Measurements from ENCODE around the gene PDLIM5.
"Not testable (repeated sequence)": the region's sequence is repeated elsewhere in the genome, so short reads cannot be mapped to it uniquely, and the experiment has no call there.

PDLIM5 gene

DNA sequence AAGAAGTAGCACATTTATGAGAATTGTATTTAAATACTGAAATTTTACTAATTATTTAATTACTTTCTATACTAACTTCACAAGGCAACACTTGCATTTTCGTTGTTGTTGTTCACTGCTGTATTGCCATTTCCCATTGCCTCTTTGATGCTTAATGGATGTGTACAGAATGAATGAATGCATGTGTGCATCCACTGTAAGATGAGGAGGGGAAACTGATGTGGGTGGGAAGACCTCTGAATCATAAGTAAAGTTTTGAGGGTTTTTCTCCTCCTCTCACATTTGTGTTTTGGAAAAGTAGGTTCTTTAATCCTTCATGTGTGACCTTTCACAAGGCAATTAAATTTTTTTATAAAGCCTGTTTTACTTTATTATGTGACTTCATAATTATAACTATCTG lies 46.8 kb downstream of the PDLIM5 start:
- no peak for DNase-seq

DNA sequence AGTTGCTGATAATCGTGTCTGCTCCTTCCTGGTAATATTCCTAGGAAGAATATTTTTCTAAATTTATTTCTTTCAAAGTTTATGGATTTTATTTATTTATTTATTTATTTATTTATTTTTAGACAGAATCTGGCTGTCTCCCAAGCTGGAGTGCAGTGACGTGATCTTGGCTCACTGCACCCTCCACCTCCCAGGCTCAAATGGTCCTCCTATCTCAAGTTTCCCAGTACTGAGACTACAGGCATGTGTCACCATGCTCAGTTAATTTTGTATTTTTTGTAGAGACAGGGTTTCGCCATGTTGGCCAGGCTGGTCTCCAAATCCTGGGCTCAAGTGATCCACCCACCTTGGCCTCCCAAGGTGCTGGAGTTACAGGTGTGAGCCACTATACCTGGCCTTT lies 48.9 kb downstream of the PDLIM5 start:
- DNase-seq, result no peak

DNA sequence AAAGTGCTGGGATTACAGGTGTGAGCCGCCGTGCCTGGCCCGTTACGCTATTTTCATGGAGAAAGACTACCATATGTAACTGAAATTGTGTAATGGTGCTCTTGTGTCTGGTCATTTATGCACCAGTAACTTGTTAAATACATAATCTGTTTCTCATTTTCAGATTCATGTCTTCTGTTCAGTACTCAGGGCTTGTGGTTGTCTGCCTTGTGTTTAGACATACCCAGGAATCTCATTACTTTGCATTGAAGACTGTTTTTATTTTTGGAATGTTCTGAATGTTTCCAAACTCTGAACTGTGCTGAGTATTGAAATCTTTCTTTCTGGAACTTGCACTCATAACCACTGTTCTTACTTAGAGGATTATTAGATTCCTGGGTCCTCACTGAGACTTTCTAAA lies 52.8 kb downstream of the PDLIM5 start:
- DNase-seq, result no peak

GRCh38 chr4:94506822-94507221 lies 55.1 kb downstream of the PDLIM5 start:
- no peak for DNase-seq

- no peak for DNase-seq
Observed at GRCh38 chr4:94507281-94507680, 55.5 kb downstream of the PDLIM5 start.

GRCh38 chr4:94507708-94508107 lies 56.0 kb downstream of the PDLIM5 start:
- DNase-seq, result no peak

DNA sequence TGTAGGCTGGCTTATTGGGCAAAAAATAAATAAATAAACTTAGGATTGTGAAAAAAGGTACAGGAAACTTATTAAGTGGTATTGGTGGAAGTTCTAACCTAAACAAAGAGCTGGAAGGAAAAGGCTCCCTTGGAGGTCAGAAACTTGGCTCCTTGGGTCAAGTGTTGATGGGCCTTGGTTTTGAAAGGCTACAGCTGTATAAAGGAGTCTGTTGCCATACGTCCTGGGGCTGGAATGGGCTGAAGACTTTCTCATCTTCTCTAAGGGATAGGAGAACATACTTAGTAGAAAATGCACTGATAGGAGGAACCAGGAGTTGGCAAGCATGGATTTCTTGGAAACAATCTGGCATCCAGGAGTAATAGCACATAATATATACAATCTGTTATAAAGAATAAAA lies 56.6 kb downstream of the PDLIM5 start:
- no peak for DNase-seq

DNA sequence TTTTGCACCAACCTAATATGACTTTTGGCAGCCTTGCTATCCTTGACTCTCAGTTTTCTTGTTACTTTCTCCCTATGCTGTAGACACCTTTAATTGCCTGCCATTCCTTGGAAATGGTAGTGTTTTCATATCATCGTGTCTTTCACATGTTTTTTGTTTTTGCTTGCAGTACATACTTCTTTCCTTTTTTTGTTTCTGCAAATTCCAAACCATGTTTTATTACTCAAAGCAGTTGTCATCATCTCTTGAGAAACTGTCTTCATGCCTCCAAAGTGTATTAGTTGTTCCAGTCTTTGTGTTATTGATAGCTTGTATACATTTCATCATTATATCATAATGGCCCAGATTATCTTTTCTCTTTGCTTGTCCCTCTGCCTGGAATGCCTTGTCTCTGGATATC lies 57.1 kb downstream of the PDLIM5 start:
- DNase-seq, result no peak

GRCh38 chr4:94511591-94511990 lies 59.8 kb downstream of the PDLIM5 start:
- no peak for DNase-seq

- DNase-seq, result not testable (repeated sequence)
Observed at GRCh38 chr4:94513532-94513931, 61.8 kb downstream of the PDLIM5 start.

- no peak for DNase-seq
Observed at GRCh38 chr4:94515365-94515764, 63.6 kb downstream of the PDLIM5 start.

GRCh38 chr4:94516067-94516466 lies 64.3 kb downstream of the PDLIM5 start:
- DNase-seq, result no peak

DNA sequence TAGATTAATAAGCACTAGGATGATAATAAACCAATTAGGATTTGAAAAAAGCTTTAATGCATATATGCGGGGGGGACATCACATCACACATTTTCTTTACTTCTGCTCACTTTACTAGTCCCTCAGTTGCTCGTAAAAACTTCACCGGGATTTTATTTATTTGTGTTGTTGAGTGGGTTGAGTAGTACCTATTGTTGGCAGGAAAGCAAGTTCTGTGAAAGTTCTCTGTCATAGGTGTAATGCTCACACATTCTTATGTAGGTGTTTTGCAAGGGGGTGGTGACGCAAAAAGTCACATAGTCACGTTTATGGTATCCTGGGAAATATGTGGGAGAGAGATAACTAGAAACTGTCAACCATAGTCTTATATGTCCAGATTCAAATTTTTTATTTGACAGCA lies 65.3 kb downstream of the PDLIM5 start:
- DNase-seq, result no peak

DNA sequence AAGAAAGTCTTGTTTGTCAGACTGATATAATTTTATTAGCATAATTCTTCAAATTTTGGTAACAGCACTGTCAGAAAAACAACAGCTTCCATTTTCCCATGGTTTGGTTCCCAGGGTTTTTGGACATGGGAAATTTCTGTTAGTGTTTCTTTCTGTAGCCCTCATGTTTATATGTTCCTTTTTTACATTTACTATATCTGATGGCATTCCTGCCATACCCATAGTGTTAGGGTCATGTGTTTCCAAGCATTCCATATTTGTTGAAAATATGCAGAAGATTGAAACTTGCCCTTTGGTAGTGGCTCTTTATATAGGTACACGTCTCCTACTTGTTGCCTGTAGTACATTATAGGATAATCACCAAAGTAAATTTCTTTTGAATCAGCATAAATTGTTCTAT lies 65.8 kb downstream of the PDLIM5 start:
- no peak for DNase-seq

DNA sequence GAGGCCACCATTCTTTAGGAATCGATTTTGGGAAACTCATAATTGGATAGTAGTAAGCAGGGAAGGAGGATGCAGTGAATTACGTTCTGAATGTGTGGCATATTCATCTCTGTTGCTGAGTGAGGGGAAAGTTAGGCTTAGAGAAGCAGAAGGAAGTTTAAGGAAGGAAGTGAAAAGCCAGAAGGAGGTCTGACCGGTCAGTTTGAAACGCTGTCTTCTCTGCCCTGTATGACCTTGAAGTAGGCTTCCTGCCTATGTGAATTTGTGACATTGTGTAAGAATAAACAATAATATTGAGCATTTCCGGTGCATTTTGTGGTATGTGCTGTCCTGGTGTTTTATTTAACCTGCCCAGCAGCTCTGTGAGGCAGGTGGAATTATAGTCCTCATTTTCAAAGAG lies 67.3 kb downstream of the PDLIM5 start:
- no peak for DNase-seq

DNA sequence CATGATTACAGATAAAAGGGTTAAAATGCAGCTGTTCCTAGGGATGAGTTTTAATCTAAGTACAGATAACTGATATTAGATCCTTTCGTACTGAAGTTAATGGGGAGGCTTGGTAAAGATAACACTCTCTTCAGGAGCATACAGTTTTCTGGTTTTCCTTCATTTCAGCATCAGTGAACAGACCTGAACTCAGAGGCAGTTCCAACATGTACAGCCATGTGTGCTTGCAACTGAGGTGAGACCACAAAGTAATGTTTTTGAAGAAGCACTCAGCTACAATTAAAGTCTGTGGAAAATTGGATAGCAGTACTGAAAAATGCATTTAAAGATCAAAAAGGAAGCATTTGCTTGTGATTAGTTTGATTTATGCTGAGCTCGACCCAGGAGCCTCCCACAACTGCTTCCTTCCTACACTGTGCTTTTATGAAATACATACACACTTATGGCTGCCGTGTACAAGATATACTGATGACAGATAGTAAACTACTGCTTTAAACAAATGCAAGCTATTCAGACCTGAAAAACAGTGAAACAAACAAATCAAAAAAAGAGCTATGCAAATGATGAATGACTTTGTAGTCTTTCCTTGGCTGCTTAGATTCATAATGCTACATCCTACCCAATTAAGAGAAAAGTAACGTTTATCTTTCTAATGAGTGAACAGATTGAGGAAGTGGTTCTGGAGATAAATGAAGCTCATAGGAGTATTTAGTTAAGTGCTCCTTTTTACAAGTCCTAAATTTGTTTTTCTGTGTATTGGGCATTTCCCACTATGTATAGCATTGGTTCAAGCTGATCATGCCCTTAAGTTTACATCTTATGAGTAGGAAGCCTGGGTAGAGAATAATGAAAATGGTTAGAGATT lies 68.4 kb downstream of the PDLIM5 start:
- DNase-seq, result no peak

- DNase-seq, result no peak
Observed at GRCh38 chr4:94523033-94523580, 71.4 kb downstream of the PDLIM5 start.

- DNase-seq, result no peak
Observed at GRCh38 chr4:94523617-94524016, 71.9 kb downstream of the PDLIM5 start.

- no peak for DNase-seq
Observed at GRCh38 chr4:94525993-94526728, 74.4 kb downstream of the PDLIM5 start.

- no peak for DNase-seq
Observed at GRCh38 chr4:94527556-94528233, 76.0 kb downstream of the PDLIM5 start.

DNA sequence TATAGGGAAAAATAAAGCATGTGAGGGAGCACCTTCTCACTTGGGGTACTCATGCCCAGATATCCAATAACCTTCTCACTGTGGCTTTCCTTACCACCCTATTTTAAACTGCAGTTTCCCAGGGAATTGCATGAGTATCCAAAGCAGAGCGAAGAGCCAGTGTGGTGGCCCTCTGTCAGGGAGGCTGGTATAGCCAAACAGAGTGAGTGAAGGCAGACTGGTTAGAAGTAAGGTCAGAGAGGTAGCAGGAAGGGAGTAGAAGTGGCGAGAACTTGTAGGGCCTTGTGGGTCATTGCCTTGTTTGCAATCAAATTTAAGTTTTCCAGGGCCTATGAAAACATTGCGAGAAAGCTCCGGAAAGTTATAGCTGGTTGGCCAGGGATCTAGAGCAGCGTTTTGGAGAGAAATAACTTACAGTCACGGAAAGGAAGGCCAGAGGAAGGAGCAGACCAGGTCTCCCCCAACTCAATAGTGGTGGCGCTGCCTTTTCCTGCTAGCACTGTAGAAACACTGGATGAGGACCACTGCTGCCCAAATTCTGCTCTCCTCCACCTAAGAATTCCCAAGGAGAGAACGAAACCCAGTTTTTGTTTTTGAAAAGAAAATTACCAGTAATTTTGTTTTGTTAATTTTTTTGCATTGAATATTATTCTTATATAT lies 77.2 kb downstream of the PDLIM5 start:
- DNase-seq, result no peak

- DNase-seq, result no peak
Observed at GRCh38 chr4:94530073-94530472, 78.3 kb downstream of the PDLIM5 start.

All from NCI-H187 treated with DMSO at 0.1 percent for 48 hours (cell line).